ENCODE measurements around the gene ARL4D.
"Not testable (repeated sequence)": the region's sequence is repeated elsewhere in the genome, so short reads cannot be mapped to it uniquely, and the experiment has no call there.

ARL4D gene

DNA sequence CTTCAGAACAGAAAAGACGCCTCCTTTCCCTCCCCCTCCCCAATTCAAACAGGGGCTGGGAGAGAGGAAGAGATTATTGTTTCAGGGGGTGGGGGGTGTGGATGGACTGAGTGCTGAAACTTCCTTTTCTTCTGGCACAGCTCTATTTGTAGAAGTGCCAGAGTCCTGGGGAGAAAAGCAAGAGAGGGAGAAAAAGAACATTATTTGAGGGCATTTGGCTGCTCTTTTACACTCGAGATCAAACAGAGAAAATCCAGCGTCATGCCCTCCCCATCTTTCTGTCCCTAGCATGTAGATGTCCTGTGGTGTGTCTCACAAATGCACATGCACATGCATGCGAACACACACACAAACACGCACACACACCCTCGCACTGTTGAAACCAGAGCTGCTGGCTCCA, 13.0 kb downstream of the ARL4D start:
- in situ Hi-C loops (cut with HindIII; ENCODE audit: low pct_ligation_motif_present, low pct_unique_long_range_greater_than_20kb, low sequenced_read_pairs) = no loop called here
- DNase-seq = no peak

DNA sequence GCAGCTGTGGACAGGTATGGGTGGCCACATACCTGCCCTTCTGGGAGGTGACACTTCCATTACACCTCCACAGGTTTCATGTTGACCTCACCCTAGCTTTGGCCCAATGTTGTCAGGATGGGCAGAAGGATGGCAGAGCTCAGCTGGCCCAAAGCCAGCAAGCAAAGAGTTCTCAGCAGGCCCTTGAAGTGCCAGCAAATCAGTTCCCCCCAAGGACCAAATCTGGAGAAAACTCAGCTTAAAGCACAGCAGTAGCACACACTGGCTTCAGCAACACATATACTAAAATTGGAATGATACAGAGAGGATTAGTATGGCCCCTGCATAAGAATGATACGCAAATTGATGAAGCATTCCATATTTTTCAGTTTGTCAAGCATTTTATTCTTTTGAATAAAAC, 13.4 kb downstream of the ARL4D start:
- DNase-seq = no peak
- in situ Hi-C loops (cut with HindIII; ENCODE audit: low pct_ligation_motif_present, low pct_unique_long_range_greater_than_20kb, low sequenced_read_pairs) = no loop called here

DNA sequence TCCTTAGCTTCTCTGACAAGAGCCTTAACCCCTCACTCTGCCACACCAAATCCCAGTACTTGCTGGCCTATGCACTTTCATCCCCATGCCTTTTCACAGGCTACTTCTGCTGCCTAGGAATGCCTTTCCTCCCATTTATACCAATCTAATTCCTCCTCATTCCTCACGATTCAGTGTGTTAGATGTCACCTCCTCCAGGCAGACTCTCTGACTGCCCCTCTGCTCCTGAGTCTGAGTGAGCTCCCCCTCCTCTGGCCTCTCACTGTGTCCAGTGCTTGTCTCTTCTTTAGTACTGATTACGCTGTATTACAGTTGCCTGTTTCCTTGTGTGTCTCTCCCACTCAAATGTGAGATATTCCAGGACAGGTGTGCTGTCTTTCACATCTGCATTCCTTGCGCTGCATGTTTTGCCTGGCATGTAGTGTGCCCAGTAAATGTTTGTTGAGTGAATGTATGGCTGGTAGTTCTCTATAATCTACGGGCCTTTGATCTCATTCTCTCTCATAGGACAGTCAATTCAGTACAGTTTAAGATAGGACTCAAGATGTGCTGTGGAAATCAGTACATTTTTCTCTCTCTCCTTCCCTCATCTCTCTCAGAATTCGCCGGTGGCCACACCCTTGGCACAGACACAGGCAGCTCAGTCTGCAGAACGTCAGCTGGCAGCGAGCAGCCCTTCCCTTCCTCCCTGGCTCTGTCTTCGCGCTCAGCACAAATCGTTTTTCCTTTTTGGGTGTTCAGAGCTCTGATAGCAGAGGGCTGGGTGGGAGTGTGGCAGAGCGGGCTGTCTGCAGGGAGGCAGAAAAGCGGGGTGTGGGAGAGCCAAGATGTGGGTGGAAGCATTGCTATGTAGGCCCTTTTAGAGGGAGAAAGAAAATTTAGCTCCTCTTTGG, 18.5 kb downstream of the ARL4D start:
- in situ Hi-C loops (cut with HindIII; ENCODE audit: low pct_ligation_motif_present, low pct_unique_long_range_greater_than_20kb, low sequenced_read_pairs) = no loop called here
- DNase-seq = no peak

DNA sequence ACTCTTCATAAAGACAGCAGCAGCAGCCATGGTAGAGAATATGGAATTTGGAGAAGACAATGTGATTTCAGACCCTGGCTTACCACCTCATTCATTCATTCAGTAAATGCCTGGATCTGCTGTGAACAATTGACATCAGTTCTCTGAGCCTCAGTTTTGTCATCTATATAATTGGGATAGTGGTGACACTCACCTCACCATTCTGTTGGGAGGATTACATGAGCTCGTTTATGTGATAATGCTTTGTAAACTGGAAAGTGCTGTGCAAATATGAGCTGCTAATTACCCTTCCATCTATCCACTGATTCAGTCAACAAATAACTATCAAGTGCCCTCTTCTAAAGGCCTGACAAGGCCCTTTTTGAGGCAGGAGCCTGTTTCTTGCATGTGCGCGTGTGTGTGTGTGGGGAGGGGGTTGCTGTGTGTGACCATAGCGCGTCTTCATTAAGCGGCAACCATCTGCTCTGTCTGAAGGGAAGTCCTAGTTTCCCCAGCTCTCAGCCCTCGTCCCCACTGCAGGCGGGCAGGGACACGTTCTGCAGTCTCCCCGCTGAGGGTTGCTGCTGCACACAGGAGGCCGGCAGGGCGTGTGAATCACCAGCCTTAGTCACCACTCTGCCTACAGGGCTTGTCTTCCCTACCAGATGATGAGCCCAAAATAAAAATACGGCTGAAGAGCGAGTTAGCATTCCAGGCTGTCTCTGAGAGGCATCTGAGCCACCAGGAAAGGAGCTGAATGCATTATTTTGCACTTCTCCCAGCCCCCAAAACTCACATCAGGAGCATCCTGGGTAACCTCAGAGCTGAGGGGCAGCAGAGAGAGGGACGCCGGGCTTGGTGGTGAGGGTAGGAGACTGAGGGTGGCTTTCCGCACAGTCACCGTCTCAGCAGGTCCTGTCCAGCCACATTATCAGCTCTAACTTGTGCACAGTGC, 19.9 kb downstream of the ARL4D start:
- DNase-seq = peak; percentile 85
- in situ Hi-C loops (cut with HindIII; ENCODE audit: low pct_ligation_motif_present, low pct_unique_long_range_greater_than_20kb, low sequenced_read_pairs) = no loop called here

DNA sequence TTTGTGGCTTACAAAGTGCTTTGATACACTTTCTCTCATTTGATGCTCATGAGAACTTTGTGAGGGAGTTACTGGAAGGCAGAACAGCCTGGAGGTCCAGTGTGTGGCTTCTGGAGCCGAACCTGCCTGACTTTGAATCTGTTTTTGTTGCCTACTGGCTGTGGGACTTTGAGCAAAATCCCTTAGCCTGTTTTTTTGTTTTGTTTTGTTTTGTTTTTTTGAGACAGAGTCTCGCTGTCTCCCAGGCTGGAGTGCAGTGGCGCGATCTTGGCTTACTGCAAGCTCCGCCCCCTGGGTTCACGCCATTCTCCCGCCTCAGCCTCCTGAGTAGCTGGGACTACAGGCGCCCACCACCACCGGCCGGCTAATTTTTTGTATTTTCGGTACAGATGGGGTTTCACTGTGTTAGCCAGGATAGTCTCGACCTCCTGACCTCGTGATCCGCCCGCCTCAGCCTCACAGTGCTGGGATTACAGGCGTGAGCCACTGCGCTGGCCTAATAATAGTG, 20.6 kb downstream of the ARL4D start:
- DNase-seq; in situ Hi-C loops (cut with HindIII; ENCODE audit: low pct_ligation_motif_present, low pct_unique_long_range_greater_than_20kb, low sequenced_read_pairs): not testable (repeated sequence)

DNA sequence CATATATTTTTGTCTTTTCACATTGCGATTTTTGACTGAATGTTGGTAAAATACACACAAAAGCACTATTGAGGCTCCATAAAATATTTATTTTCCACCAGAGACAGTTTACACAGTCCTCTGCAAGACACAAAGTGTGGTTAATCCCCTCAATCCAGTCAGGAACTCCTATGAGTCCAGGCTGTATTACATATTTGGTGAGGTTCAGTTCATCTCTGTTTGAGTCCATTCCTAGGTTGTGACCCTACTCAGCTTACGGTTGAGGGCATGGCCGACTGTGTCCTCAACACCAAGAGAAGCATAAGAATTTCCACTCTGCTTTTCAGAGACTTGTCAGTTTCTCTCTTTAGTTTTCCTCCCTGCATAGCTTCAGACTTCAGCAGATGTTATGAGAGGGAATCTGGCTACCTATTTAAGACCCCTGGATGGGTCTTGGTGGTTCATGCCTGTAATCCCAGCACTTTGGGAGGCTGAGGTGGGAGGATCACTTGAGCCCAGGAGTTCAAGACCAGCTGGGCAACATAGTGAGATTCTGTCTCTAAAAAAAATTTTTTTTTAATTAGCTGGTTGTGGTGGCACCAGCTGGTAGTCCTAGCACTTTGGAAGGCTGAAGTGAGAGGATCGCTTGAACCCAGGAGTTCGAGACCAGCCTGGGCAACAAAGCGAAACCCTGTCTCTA, 25.1 kb downstream of the ARL4D start:
- in situ Hi-C loops (cut with HindIII; ENCODE audit: low pct_ligation_motif_present, low pct_unique_long_range_greater_than_20kb, low sequenced_read_pairs) = no loop called here

DNA sequence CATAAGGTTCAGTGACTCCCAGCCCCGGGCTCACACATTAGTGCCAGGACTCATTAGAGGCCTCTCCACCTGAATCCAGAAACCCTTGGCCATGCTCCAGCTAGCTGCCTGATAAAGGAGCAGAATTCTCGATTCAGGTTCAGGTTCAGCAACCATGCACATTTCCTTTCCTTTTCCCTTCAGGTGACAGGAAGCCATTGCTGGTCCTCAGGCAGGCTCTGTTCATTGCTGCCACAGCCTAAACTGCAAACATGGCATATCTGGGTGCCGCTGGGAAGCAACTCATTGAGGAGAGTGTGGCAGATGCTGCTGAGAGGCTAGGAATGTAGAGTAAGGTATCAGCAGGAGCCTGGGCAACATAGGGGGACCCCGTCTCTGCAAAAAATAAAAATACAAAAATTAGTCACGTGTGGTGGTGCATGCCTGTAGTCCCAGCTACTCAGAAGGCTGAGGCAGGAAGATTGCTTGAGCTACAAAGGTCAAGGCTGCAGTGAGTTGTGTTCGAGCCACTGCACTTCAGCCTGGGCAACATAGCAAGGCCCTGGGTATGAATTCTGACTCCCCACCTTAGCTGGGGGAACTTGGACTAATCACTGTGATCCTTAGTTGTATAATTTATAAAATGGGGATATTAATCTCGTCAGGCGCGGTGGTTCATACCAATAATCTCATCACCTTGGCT, 28.7 kb downstream of the ARL4D start:
- in situ Hi-C loops (cut with HindIII; ENCODE audit: low pct_ligation_motif_present, low pct_unique_long_range_greater_than_20kb, low sequenced_read_pairs) = no loop called here
- DNase-seq = no peak

More for the DNA sequence above, 25.1 kb downstream of the ARL4D start:
- no peak for DNase-seq

DNA sequence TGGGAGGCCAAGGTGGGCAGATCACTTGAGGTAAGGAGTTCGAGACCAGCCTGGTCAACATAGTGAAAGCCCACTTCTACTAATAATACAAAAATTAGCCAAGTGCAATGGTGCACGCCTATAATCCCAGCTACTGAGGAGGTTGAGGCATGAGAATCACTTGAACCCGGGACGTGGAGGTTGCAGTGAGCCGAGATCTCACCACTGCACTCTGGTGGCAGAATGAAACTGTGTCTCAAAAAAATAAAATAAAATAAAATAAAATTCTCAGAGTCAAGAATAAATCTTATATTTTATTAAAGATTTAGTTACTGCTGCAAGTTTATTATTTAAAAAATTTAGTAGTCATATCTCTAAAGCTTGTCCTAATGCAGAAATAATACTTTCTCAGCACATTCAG, 29.7 kb downstream of the ARL4D start:
- in situ Hi-C loops (cut with HindIII; ENCODE audit: low pct_ligation_motif_present, low pct_unique_long_range_greater_than_20kb, low sequenced_read_pairs) = no loop called here
- DNase-seq = no peak

DNA sequence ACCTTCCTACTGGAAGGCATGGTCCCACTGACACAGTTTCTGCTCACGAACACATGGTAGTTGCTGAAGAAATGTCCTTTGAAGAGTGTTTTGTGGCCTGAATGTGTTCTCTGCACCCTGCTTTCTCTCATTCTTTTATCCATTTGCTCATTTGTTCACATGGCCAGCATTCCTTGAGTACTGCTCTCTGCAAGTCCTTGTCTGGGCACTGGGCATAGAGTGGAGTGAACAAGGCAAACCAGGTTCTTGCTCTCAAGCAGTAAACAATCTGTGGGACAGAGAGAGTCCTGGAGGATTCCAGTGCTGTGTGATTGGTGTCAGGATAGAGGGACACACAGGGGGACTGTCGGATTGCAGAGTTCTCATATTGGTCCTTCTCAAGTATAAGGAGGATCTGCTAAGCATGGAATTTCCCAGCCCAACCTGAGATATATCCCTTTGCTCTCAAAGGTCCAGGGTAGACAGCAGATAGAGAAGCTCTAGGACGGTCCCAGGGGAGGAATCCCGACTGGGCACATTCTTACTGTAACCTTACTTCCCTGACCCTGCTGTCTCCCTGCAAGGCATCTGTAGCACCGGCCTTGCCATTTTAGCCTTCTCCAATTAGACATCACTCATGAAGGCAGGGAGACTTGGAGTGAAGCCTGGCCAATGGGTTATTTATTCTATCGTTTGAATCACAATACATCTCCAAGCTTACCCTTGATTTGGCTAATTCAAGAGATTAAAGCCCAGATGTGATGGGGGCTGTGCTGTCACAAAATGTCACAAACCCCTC, 32.3 kb downstream of the ARL4D start:
- in situ Hi-C loops (cut with HindIII; ENCODE audit: low pct_ligation_motif_present, low pct_unique_long_range_greater_than_20kb, low sequenced_read_pairs) = no loop called here
- no peak for DNase-seq

DNA sequence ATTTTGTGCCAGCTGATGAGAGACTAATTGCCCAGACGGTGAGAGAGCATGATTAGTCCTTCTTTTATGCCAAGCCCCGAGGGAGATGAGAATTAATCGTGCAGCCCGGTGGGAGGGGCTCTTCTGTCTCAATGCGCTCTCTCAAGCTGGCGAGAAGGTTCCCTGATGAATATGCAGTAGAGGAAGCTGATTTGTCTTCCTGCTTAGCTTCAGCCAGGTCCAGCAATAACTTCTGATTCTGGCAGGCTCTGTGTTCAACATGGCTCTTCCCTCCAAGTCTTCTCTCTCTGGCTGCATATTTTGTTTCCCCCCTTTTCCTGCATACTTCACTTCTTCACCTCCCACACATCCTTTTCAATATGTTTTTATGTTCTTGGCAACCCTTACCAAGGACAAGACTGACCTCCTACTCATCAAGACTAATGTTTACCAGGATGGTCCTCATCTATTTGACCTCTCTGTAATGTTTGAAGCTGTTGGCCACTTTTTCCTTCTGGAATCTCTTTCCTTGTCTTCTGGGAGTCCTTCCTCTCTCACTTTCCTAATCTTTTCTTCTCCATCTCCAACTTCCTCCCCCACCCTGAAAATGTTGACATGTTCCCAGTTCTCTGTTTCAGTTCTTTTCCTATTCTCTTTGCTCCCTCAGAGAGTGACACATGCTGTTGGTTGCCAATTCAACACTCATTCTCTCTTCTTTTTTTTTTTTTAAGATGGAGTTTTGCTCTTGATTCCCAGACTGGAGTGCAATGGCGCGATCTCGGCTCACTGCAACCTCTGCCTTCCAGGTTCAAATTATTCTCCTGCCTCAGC, 33.1 kb downstream of the ARL4D start:
- in situ Hi-C loops (cut with HindIII; ENCODE audit: low pct_ligation_motif_present, low pct_unique_long_range_greater_than_20kb, low sequenced_read_pairs) = no loop called here
- DNase-seq = no peak

DNA sequence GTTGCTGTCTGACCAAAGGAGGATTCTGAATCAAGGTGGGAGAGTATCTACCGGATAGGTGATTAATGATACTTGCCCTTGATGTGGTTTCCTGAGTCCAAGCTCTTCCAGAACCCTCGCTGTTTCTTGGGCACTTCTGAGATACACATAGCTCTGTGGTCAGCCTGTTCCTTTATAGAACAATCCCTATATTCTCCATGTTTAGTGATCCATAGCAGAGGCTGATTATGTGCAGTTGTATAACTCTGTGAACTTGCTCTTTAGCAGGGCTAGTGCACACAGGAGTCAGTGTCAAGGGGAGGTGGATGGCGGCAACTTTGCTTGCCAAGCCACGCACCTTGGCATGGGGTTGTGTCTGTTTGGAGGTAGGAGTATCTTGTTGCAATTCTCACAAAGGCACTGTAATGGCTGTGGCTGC, 36.1 kb downstream of the ARL4D start:
- in situ Hi-C loops (cut with HindIII; ENCODE audit: low pct_ligation_motif_present, low pct_unique_long_range_greater_than_20kb, low sequenced_read_pairs) = no loop called here
- DNase-seq = peak; percentile 50

DNA sequence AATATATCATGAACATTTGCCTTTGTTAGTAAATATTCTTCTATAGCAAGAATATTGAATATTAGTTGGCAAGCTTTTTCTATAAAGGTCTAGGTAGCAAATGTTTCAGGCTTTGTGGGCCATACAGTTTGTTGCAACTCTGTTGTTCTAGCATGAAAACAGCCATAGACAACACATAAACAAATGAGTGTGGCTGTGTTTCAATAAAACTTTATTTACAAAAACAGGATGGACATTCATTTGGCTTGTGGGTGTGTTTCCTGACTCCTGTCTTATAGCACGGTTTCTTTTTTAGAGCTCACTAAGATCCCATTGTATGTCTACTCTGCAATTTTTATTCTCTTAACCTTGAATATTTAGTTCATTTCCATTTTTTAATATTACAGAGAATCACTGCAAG, 39.0 kb downstream of the ARL4D start:
- in situ Hi-C loops (cut with HindIII; ENCODE audit: low pct_ligation_motif_present, low pct_unique_long_range_greater_than_20kb, low sequenced_read_pairs) = no loop called here
- no peak for DNase-seq

DNA sequence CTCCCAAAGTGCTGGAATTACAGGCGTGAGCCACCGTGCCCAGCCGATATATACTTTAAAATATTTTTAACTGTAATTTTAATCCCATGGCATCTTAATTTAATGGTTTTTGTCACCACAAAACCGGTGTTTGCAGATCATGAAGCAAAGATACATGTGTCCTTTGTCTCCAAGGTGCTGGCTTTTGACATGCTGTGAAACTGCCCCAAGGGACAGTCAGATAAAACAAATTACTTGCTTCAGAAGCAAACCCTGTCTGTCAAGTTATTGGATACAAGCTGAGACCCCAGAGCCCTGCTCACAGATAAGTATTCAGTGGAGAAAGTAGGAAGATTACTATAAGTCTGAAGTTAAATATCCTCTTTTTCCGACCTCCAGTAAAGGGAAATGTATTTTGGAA, 39.8 kb downstream of the ARL4D start:
- no peak for DNase-seq
- in situ Hi-C loops (cut with HindIII; ENCODE audit: low pct_ligation_motif_present, low pct_unique_long_range_greater_than_20kb, low sequenced_read_pairs) = no loop called here

DNA sequence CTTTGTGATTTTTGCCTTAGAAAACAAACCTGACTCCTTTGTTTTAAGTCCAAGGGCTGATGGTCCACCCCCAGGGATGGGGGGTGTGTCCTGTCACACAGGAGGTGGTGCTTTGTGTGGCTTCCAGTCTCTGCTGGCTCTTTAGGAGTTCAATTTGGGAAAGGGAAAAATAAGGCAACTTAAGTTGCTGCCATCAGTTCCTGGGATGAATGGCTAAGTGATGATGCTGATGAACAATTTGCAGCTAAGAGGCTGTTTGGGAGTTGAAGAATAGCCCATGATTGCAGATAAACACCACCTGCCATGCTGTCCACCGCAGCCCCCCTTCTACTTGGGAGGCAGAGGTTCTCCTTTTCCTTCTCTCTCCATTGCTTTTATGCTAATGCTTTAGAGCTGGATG, 40.2 kb downstream of the ARL4D start:
- no peak for DNase-seq
- in situ Hi-C loops (cut with HindIII; ENCODE audit: low pct_ligation_motif_present, low pct_unique_long_range_greater_than_20kb, low sequenced_read_pairs) = no loop called here

DNA sequence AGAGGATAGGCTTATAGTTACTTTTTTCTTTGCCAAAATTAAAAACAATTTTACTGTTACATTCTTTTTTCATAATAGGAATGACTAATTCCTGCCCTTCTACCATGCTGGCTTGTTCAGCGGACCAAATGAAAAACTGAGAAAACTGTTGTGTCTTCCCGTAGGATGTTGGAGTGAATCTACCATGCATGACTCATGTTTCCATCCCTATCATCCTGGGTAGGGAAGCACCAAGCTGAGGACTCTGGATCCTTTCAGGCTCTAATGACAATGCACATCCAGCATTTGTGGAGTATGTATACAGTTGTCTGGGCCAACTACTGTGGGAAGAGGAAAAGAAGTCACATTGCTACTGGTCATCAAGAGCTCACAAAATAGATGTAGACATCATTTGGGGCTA, 43.9 kb downstream of the ARL4D start:
- peak; percentile 24 for DNase-seq
- in situ Hi-C loops (cut with HindIII; ENCODE audit: low pct_ligation_motif_present, low pct_unique_long_range_greater_than_20kb, low sequenced_read_pairs) = no loop called here

DNA sequence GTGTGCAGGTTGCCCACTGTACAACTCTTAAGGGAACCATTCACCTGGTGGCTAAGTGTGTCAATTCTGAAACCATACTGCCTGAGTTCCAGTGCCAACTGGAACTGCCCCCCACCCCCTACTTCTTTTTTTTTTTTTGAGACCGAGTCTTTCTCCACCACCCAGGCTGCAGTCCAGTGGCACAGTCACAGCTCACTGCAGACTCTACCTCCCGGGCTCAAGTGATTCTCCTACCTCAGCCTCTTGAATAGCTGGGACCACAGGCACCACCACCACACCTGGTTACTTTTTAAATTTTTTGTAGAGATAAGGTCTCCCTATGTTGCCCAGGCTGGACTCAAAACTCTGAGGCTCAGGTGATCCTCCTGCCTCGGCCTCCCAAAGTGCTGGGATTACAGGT, 44.6 kb downstream of the ARL4D start:
- no peak for DNase-seq
- in situ Hi-C loops (cut with HindIII; ENCODE audit: low pct_ligation_motif_present, low pct_unique_long_range_greater_than_20kb, low sequenced_read_pairs) = no loop called here
